Spleen (tissue), 11 donors: ENCODE results near the gene RYR1. TPM values are rescaled to one million over a fixed set of nuclear protein-coding genes. Genes with fewer than 3 reads are reported as not detected.
"Not testable (repeated sequence)": the region's sequence is repeated elsewhere in the genome, so short reads cannot be mapped to it uniquely, and the experiment has no call there.

Experiments
- DNase-seq: peaks from one replicate; pipeline ENCODE4 v3.0.0-alpha.2; 2020
- H3K27ac ChIP-seq, 8 donors: fragments of 200-600 bp; sonication (generic) in 7 of 8; 1 replicate in 4 of 8; 2 replicates in 4 of 8; pipeline versions ENCODE4 v1.5.0 to v1.8.0; 2016 to 2021; ENCODE audit warnings: inconsistent platforms in 4 of 8, mild to moderate bottlenecking in 4 of 8, moderate library complexity in 1 of 8
- H3K27me3 ChIP-seq, 7 donors: fragments of 200-600 bp; sonication (generic) in 6 of 7; replicated peaks in 1 of 7; 1 replicate in 4 of 7; 2 replicates in 3 of 7; pipeline versions ENCODE4 v1.5.0 to v1.8.0; 2016 to 2021; ENCODE audit warnings: inconsistent platforms in 3 of 7, mild to moderate bottlenecking in 1 of 7
- H3K36me3 ChIP-seq, 6 donors: fragments of 200-600 bp; sonication (generic) in 5 of 6; 1 replicate in 4 of 6; 2 replicates in 2 of 6; pipeline versions ENCODE4 v1.5.0 to v1.8.0; 2016 to 2021; ENCODE audit warnings: inconsistent platforms in 2 of 6
- H3K4me1 ChIP-seq, 6 donors: fragments of 200-600 bp; sonication (generic) in 5 of 6; 1 replicate in 3 of 6; 2 replicates in 3 of 6; pipeline versions ENCODE4 v1.5.0 to v1.8.0; 2016 to 2021; ENCODE audit warnings: inconsistent platforms in 3 of 6
- H3K4me3 ChIP-seq, 8 donors: fragments of 200-600 bp; sonication (generic) in 7 of 8; 1 replicate in 4 of 8; 2 replicates in 4 of 8; pipeline versions ENCODE4 v1.5.0 to v1.8.0; 2016 to 2021; ENCODE audit warnings: inconsistent platforms in 4 of 8, mild to moderate bottlenecking in 4 of 8, moderate library complexity in 2 of 8
- H3K9me3 ChIP-seq, 8 donors: fragments of 200-600 bp; sonication (generic) in 7 of 8; 1 replicate in 4 of 8; 2 replicates in 4 of 8; pipeline versions ENCODE4 v1.5.0 to v1.8.0; 2016 to 2021; ENCODE audit warnings: inconsistent platforms in 4 of 8
- POLR2A ChIP-seq, 3 donors: fragments of 450-650 bp; IDR thresholded peaks; one replicate each; pipeline ENCODE4 v1.5.1; 2017; ENCODE audit warnings: antibody characterized with exemption in 3 of 3, mild to moderate bottlenecking in 1 of 3
- POLR2AphosphoS5 ChIP-seq, 3 donors: sonication (generic); formaldehyde crosslinking; IDR thresholded peaks; one replicate each; pipeline ENCODE4 v1.5.1; 2017; ENCODE audit warnings: antibody characterized with exemption in 3 of 3
- WGBS, 5 donors: extraction: QIAGEN DNeasy Blood & Tissue Kit in 3 of 5; methylation state at CpG; one replicate each; pipeline versions ENCODE4 v1.1.5 to v1.1.7; 2013 to 2018; 5-methylcytosine and 5-hydroxymethylcytosine counted together
- intact Hi-C: fragments of 100-400 bp; cut with DNase I; formaldehyde crosslinking; loops from one replicate; pipeline ENCODE4 v1.15.0; 2023; ENCODE audit warnings: low total_unique reads
- polyA plus RNA-seq, 3 donors: library from polyadenylated mRNA; stranded (reverse); fragments of 200-250 nt; gene quantifications; one replicate each; pipeline ENCODE4 v1.2.1, GENCODE V29; 2013
- total RNA-seq, 7 donors: library from RNA; depleted of rRNA in 3 of 7; stranded (reverse); fragments of >200 nt in 3 of 7; fragmentation: NEBNext Ultra II Directional in 4 of 7; extraction: Animal tissue kit (Norgen Biotek cat#: 25700) in 4 of 7; gene quantifications; one replicate each; pipeline versions ENCODE4 v1.1.0 to v1.2.1, GENCODE V29; 2016 to 2021
- TF ChIP-seq, protein P1 (sequence below), 11 experiments: fragments of 200-600 bp in 7 of 11; fragments of 450-650 bp in 4 of 11; sonication (generic) in 4 of 11; IDR thresholded peaks in 8 of 11; conservative IDR thresholded peaks in 3 of 11; 1 replicate in 7 of 11; 2 replicates in 4 of 11; pipeline versions ENCODE4 v1.4.0 to v1.8.0; 2016 to 2021; ENCODE audit warnings: antibody characterized with exemption in 11 of 11, inconsistent platforms in 4 of 11, mild to moderate bottlenecking in 1 of 11
- donor health status: healthy with polysubstance abuse.
- donor health status: DM: no; HTN: no; CAD: no; lungs with moderate emphysema.
- donor health status: DM: no; HTN: no; CAD: no.
- donor health status: Bipolar disorder and iron deficiency.
- donor health status: healthy.
- donor health status: DM: no; HTN: no; CAD: no.
- donor health status: DM: yes; HTN: yes; CAD: no.

Gene RYR1
- total and polyA plus RNA-seq, 10 donors = 0.32 to 3.2 (median 1.3) TPM

GRCh38 chr19:38577826-38578225 lies 144.3 kb downstream of the RYR1 start:
- no peak for DNase-seq
- WGBS, 5 donors = 88 to 96% (median 91%) methylated on average over 7 to 11 of the region's 11 CpGs

GRCh38 chr19:38579304-38579703 lies 145.8 kb downstream of the RYR1 start:
- H3K4me3 ChIP-seq, intact Hi-C loops, H3K36me3 ChIP-seq, H3K27ac ChIP-seq, H3K27me3 ChIP-seq, H3K9me3 ChIP-seq, DNase-seq: not testable (repeated sequence)
- 84 to 89% (median 87%) methylated on average over 6 of the region's 6 CpGs for WGBS, 5 donors
- H3K4me1 ChIP-seq = peaks cover 0 to 14% (median 8%) of the 10 kb centered on the region in 6 donors

More at GRCh38 chr19:38577826-38578225, 144.3 kb downstream of the RYR1 start:
- intact Hi-C loops = no loop called here
- Histone ChIP-seq H3K27me3 (no peaks in the 10 kb centered on the region), H3K27ac (no peak overlapping the region), H3K9me3 (no peaks in the 10 kb centered on the region), H3K4me3 (no peak overlapping the region), H3K4me1 (peaks cover 0 to under 1% (median 0%) of the 10 kb centered on the region in 6 donors), H3K36me3 (no peaks in the 10 kb centered on the region)
- TF ChIP-seq POLR2AphosphoS5 (IDR thresholded peaks at IDR 0.05) (no peak), POLR2A (IDR thresholded peaks at IDR 0.05) (no peak)
- TF ChIP-seq, protein P1, sequence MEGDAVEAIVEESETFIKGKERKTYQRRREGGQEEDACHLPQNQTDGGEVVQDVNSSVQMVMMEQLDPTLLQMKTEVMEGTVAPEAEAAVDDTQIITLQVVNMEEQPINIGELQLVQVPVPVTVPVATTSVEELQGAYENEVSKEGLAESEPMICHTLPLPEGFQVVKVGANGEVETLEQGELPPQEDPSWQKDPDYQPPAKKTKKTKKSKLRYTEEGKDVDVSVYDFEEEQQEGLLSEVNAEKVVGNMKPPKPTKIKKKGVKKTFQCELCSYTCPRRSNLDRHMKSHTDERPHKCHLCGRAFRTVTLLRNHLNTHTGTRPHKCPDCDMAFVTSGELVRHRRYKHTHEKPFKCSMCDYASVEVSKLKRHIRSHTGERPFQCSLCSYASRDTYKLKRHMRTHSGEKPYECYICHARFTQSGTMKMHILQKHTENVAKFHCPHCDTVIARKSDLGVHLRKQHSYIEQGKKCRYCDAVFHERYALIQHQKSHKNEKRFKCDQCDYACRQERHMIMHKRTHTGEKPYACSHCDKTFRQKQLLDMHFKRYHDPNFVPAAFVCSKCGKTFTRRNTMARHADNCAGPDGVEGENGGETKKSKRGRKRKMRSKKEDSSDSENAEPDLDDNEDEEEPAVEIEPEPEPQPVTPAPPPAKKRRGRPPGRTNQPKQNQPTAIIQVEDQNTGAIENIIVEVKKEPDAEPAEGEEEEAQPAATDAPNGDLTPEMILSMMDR (IDR thresholded peaks at IDR 0.05 in 8 of 11, conservative IDR thresholded peaks at IDR 0.05 in 3 of 11) = no peak

DNA sequence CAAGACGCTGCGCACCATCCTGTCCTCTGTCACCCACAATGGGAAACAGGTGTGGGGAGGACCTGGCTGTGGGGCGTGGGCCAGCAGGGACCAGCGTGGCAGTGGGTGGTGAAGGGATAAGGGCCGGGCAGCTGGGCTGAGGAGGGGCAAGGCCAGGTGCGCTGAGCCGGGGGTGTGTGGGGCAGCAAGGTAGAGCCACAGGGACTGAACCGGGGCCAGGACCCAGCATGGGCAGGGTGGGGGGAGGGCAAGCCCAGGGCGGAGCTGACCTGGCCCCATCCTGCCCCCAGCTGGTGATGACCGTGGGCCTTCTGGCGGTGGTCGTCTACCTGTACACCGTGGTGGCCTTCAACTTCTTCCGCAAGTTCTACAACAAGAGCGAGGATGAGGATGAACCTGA lies 146.6 kb downstream of the RYR1 start:
- Histone ChIP-seq H3K27me3 (no peaks in the 10 kb centered on the region), H3K27ac (no peak overlapping the region), H3K9me3 (no peaks in the 10 kb centered on the region), H3K4me1 (peaks cover 0 to 14% (median 8%) of the 10 kb centered on the region in 6 donors), H3K36me3 (no peaks in the 10 kb centered on the region), H3K4me3 (no peak overlapping the region)
- intact Hi-C loops = no loop called here
- TF ChIP-seq POLR2AphosphoS5 (IDR thresholded peaks at IDR 0.05) = no peak
- no peak for TF ChIP-seq POLR2A (IDR thresholded peaks at IDR 0.05)
- TF ChIP-seq, protein P1 (IDR thresholded peaks at IDR 0.05 in 8 of 11, conservative IDR thresholded peaks at IDR 0.05 in 3 of 11) = no peak
- WGBS, 5 donors = 88 to 94% (median 91%) methylated on average over 10 to 15 of the region's 15 CpGs
- DNase-seq = no peak

DNA sequence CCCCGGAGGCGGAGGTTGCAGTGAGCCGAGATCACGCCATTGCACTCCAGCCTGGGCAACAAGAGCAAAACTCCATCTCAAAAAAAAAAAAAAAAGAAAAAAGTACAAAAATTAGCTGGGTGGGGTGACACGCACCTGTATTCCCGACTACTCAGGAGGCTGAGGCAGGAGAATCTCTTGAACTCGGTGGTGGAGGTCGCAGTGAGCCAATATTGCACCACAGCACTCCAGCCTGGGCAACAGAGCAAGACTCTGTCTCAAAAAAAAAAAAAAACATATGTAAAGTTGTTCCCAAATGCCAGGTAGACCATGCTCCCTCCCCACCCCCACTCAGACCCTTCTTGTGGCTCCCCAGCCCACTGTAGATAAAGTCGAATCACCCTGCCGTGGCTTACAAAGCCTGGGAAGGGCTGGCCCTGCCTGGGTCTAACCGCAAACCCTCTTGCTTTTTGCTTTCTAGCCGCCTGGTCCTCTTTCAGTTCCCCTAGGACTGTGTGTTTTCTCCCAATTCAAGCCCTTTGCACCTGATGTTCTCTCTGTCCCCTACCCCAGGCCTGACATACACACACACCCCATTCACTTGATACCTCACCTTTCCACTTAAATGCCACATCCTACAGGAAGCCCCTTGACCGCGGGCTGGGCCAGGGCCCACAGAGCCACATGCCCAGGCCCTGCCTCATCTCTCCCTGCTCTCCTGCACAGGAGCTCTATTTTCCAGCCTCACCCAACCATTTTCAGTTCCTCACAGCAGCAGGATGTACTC lies 149.9 kb downstream of the RYR1 start:
- TF ChIP-seq, protein P1 (IDR thresholded peaks at IDR 0.05 in 8 of 11, conservative IDR thresholded peaks at IDR 0.05 in 3 of 11) = no peak
- TF ChIP-seq POLR2A (IDR thresholded peaks at IDR 0.05) (no peak), POLR2AphosphoS5 (IDR thresholded peaks at IDR 0.05) (peak in 1 of 3 donors; percentile 56)
- Histone ChIP-seq H3K4me1 (peaks cover 0 to 14% (median 8%) of the 10 kb centered on the region in 6 donors), H3K36me3 (peaks cover 0 to 21% (median 14%) of the 10 kb centered on the region in 6 donors), H3K27me3 (no peaks in the 10 kb centered on the region), H3K4me3 (no peak overlapping the region), H3K27ac (peak overlapping the region in 4 of 8 donors; percentile 5 to 51 (median 36)), H3K9me3 (no peaks in the 10 kb centered on the region)
- 72 to 75% (median 73%) methylated on average over 14 of the region's 14 CpGs for WGBS, 5 donors
- intact Hi-C loops = no loop called here
- no peak for DNase-seq
